ENCODE measurements around the gene SETD3. TPM values are rescaled to one million over a fixed set of nuclear protein-coding genes. Genes with fewer than 3 reads are reported as not detected.
A peak's percentile ranks its signal among the peaks of the same experiment; 100 is the strongest.

The SETD3 gene
- total and polyA plus RNA-seq, 8 donors, result 36.3 to 78.7 (median 40.5) TPM

DNA sequence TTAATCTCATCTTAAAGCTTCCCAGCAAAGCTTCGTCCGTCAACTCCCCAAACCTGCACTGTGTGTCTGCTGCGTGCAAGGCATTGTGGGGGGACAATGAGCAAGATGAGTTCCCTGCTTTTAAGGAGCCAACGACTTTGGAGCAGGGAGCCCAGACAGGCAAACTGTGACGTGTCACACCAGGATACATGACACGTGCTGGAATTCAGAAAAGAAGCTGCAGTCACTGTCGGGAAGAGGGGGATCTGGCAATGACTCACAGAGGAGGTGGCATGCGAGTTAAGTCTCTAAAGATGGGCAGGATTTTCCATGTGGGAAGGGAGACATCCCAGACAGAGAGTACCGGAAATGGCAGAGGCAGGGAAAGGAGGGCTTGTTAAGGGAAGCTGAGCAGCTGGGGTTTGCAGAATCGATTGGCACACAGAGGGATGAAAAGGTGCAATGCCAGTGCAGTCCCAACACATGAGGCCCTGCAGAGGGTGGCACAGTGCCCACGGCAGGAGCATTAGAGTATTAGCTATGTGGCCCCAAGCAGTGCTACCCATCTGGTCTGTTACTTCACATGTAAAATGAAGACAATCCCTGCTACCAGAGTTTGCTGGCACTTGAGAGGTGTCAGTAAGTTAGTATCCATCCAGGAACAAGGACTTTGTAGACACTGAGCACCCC is 52.9 kb downstream of the SETD3 start:
- Histone ChIP-seq H3K27me3 (no peaks in the 10 kb centered on the region), H3K4me3 (no peak overlapping the region), H3K27ac (no peak overlapping the region), H3K36me3 (peaks cover 0 to 41% of the 10 kb centered on the region in 2 donors), H3K9me3 (no peaks in the 10 kb centered on the region), H3K4me1 (peaks cover 5 to 12% of the 10 kb centered on the region in 2 donors)
- ATAC-seq, result no peak
- no peak for DNase-seq
- TF ChIP-seq, protein P1, sequence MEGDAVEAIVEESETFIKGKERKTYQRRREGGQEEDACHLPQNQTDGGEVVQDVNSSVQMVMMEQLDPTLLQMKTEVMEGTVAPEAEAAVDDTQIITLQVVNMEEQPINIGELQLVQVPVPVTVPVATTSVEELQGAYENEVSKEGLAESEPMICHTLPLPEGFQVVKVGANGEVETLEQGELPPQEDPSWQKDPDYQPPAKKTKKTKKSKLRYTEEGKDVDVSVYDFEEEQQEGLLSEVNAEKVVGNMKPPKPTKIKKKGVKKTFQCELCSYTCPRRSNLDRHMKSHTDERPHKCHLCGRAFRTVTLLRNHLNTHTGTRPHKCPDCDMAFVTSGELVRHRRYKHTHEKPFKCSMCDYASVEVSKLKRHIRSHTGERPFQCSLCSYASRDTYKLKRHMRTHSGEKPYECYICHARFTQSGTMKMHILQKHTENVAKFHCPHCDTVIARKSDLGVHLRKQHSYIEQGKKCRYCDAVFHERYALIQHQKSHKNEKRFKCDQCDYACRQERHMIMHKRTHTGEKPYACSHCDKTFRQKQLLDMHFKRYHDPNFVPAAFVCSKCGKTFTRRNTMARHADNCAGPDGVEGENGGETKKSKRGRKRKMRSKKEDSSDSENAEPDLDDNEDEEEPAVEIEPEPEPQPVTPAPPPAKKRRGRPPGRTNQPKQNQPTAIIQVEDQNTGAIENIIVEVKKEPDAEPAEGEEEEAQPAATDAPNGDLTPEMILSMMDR (IDR thresholded peaks at IDR 0.05), result no peak
- intact Hi-C loops (cut with DNase I), result no loop called here

- TF ChIP-seq, protein P1 (IDR thresholded peaks at IDR 0.05), result no peak
Measured at GRCh38 chr14:99426813-99427346, 53.8 kb downstream of the SETD3 start.

GRCh38 chr14:99426265-99426664 is 54.4 kb downstream of the SETD3 start:
- H3K27ac ChIP-seq, result no peak overlapping the region
- H3K4me1 ChIP-seq, result peaks cover 5 to 10% of the 10 kb centered on the region in 2 donors
- H3K36me3 ChIP-seq, result peaks cover 0 to 40% of the 10 kb centered on the region in 2 donors
- DNase-seq, result no peak
- intact Hi-C loops (cut with DNase I), result no loop called here
- TF ChIP-seq, protein P1 (IDR thresholded peaks at IDR 0.05), result no peak
- no peak overlapping the region for H3K4me3 ChIP-seq
- ATAC-seq, result no peak
- H3K9me3 ChIP-seq, result no peaks in the 10 kb centered on the region
- H3K27me3 ChIP-seq, result no peaks in the 10 kb centered on the region

More at GRCh38 chr14:99426813-99427346, 53.8 kb downstream of the SETD3 start:
- no peaks in the 10 kb centered on the region for H3K27me3 ChIP-seq
- no peak overlapping the region for H3K4me3 ChIP-seq
- peaks cover 0 to 41% of the 10 kb centered on the region in 2 donors for H3K36me3 ChIP-seq
- no peak overlapping the region for H3K27ac ChIP-seq
- ATAC-seq, result no peak
- no peaks in the 10 kb centered on the region for H3K9me3 ChIP-seq
- intact Hi-C loops (cut with DNase I), result no loop called here
- H3K4me1 ChIP-seq, result peaks cover 5 to 12% of the 10 kb centered on the region in 2 donors
- DNase-seq, result no peak

DNA sequence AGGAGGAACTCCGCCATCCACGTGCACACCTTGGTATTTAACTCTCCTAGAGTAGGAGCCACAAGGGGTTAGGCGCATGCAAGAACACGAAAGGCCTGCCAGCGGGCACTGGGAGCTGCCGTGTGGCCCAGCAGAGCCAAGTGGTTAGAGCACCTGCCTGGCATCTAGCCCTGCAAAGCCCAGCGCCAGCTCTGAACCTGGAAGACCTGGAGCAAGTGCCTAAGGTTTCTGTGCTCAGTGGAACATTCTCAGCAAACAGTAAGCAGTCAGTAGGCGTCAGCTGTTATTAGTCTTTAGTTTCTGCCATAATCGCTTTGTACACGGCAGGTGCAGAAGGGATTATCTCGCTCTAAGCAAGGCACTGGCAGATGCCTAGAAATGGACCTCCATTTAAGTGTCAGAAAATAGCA is 55.4 kb downstream of the SETD3 start:
- H3K27ac ChIP-seq, result peak overlapping the region in 1 of 2 donors; percentile 55
- no peaks in the 10 kb centered on the region for H3K9me3 ChIP-seq
- H3K36me3 ChIP-seq, result peaks cover 0 to 32% of the 10 kb centered on the region in 2 donors
- TF ChIP-seq, protein P1 (IDR thresholded peaks at IDR 0.05), result no peak
- ATAC-seq (peak; percentile 89), DNase-seq (peak in 2 of 4 donors; percentile 87)
- intact Hi-C loops (cut with DNase I), result no loop called here
- H3K4me3 ChIP-seq, result no peak overlapping the region
- H3K27me3 ChIP-seq, result no peaks in the 10 kb centered on the region
- peaks cover 5 to 8% of the 10 kb centered on the region in 2 donors for H3K4me1 ChIP-seq

GRCh38 chr14:99424306-99424877 is 56.3 kb downstream of the SETD3 start:
- ATAC-seq (peak; percentile 32), DNase-seq (no peak)
- H3K27ac ChIP-seq, result peak overlapping the region; percentile 13 to 55
- intact Hi-C loops (cut with DNase I), result no loop called here
- no peaks in the 10 kb centered on the region for H3K27me3 ChIP-seq
- H3K4me3 ChIP-seq, result no peak overlapping the region
- no peaks in the 10 kb centered on the region for H3K9me3 ChIP-seq
- H3K36me3 ChIP-seq, result peaks cover 0 to 32% of the 10 kb centered on the region in 2 donors
- H3K4me1 ChIP-seq, result peaks cover 5 to 11% of the 10 kb centered on the region in 2 donors
- TF ChIP-seq, protein P1 (IDR thresholded peaks at IDR 0.05), result no peak

All from left lung (tissue), 10 donors.